Lower leg skin (tissue), 3 donors: ENCODE data around the gene EGFL8.

Experiments used
- POLR2A ChIP-seq, 2 donors: fragments of 450-650 bp; IDR thresholded peaks; one replicate each; pipeline ENCODE4 v1.6.1; 2016 to 2017; ENCODE audit warnings: antibody characterized with exemption in 2 of 2, mild to moderate bottlenecking in 1 of 2, moderate library complexity in 1 of 2
- TF ChIP-seq, protein P1 (sequence below), 3 donors: fragments of 450-650 bp; IDR thresholded peaks; one replicate each; pipeline ENCODE4 v1.5.1; 2016; ENCODE audit warnings: antibody characterized with exemption in 3 of 3, mild to moderate bottlenecking in 3 of 3, moderate library complexity in 2 of 3

DNA sequence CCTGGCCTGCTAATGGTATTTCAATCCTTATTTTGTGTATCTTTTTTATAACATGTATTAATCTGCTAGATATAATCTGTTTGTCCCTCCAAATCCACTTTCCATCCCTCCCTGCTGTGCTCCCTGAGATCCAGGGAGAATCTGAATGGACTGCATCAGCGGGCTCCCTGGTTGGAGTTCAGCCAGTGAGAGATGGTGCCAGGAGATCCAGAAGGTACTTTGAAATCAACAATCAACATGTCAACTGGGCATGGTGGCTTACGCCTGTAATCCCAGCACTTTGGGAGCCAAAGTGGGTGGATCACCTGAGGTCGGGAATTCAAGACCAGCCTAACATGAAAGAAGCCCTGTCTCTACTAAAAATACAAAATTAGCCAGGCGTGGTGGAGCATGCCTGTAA is 40.7 kb upstream of the EGFL8 start:
- TF ChIP-seq, protein P1, sequence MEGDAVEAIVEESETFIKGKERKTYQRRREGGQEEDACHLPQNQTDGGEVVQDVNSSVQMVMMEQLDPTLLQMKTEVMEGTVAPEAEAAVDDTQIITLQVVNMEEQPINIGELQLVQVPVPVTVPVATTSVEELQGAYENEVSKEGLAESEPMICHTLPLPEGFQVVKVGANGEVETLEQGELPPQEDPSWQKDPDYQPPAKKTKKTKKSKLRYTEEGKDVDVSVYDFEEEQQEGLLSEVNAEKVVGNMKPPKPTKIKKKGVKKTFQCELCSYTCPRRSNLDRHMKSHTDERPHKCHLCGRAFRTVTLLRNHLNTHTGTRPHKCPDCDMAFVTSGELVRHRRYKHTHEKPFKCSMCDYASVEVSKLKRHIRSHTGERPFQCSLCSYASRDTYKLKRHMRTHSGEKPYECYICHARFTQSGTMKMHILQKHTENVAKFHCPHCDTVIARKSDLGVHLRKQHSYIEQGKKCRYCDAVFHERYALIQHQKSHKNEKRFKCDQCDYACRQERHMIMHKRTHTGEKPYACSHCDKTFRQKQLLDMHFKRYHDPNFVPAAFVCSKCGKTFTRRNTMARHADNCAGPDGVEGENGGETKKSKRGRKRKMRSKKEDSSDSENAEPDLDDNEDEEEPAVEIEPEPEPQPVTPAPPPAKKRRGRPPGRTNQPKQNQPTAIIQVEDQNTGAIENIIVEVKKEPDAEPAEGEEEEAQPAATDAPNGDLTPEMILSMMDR (IDR thresholded peaks at IDR 0.05), result no peak
- no peak for TF ChIP-seq POLR2A (IDR thresholded peaks at IDR 0.05)
